K562 (cell line): ENCODE results near the gene SOCS2. TPM values are rescaled to one million over a fixed set of nuclear protein-coding genes. Genes with fewer than 3 reads are reported as not detected.
A peak's percentile ranks its signal among the peaks of the same experiment; 100 is the strongest.

Experiments used
- ATF3 ChIP-seq, 2 experiments: fragments of 450-650 bp in 1 of 2; sonication (generic) in 1 of 2; formaldehyde crosslinking in 1 of 2; IDR thresholded peaks in 1 of 2; conservative IDR thresholded peaks in 1 of 2; 2 replicates each; pipeline versions ENCODE4 v1.6.1 to v1.8.1; 2016 to 2023; ENCODE audit warnings: mild to moderate bottlenecking in 2 of 2, moderate library complexity in 2 of 2, inconsistent platforms in 1 of 2, missing genetic modification reagents in 1 of 2
- BACH1 ChIP-seq: fragments of 200-800 bp; sonication (Bioruptor generic); IDR thresholded peaks from 2 replicates; pipeline ENCODE4 v1.6.1; 2016; ENCODE audit warnings: missing genetic modification characterization, missing compliant biosample characterization
- BCOR ChIP-seq: fragments of 450-650 bp; IDR thresholded peaks from 2 replicates; pipeline ENCODE4 v1.6.1; 2016
- CTBP1 ChIP-seq: fragments of 450-650 bp; IDR thresholded peaks from 2 replicates; pipeline ENCODE4 v1.6.1; 2016; ENCODE audit warnings: borderline replicate concordance
- CTCF ChIP-seq, 3 experiments: IDR thresholded peaks in 2 of 3; conservative IDR thresholded peaks in 1 of 3; 2 replicates each; pipeline ENCODE4 v1.5.1; 2011 to 2012; ENCODE audit warnings: low read length in 3 of 3, mild to moderate bottlenecking in 3 of 3, control low read depth in 2 of 3, improper control_type of control experiment in 1 of 3, inconsistent platforms in 1 of 3, low read depth in 1 of 3, mixed read lengths in 1 of 3, moderate library complexity in 1 of 3; ENCODE audit not compliant: insufficient read depth in 2 of 3
- FOXA1 ChIP-seq: fragments of 450-650 bp; IDR thresholded peaks from 2 replicates; pipeline ENCODE4 v1.6.1; 2016; ENCODE audit warnings: mild to moderate bottlenecking, borderline replicate concordance
- NFIC ChIP-seq: fragments of 450-650 bp; IDR thresholded peaks from 2 replicates; pipeline ENCODE4 v1.6.1; 2017; ENCODE audit warnings: mild to moderate bottlenecking, inconsistent platforms
- NR2C2 ChIP-seq, 2 experiments: fragments of 200-800 bp in 1 of 2; sonication (Bioruptor generic) in 1 of 2; sonication (generic) in 1 of 2; formaldehyde crosslinking in 1 of 2; IDR thresholded peaks; 2 replicates each; pipeline versions ENCODE4 v1.6.1 to v1.8.0; 2016 to 2022; ENCODE audit warnings: mild to moderate bottlenecking in 1 of 2, missing compliant biosample characterization in 1 of 2, missing genetic modification characterization in 1 of 2, missing genetic modification reagents in 1 of 2
- RAD21 ChIP-seq, 2 experiments: fragments of 250-450 bp in 1 of 2; fragments of 450-650 bp in 1 of 2; sonication (Bioruptor Pico) in 1 of 2; formaldehyde crosslinking in 1 of 2; IDR thresholded peaks in 1 of 2; conservative IDR thresholded peaks in 1 of 2; 2 replicates each; pipeline versions ENCODE4 v1.4.0 to v1.8.0; 2020 to 2022; ENCODE audit warnings: mild to moderate bottlenecking in 2 of 2, moderate library complexity in 1 of 2
- RBM25 ChIP-seq: fragments of 200-400 bp; formaldehyde crosslinking; IDR thresholded peaks from 2 replicates; pipeline ENCODE4 v1.6.1; 2018; ENCODE audit warnings: low read length, low read depth, moderate library complexity; ENCODE audit not compliant: severe bottlenecking
- SIN3A ChIP-seq, 2 experiments: fragments of 150-350 bp in 1 of 2; IDR thresholded peaks; 2 replicates each; pipeline ENCODE4 v1.6.1; 2011 to 2016; ENCODE audit warnings: borderline replicate concordance in 2 of 2, low read depth in 2 of 2, low read length in 2 of 2, mild to moderate bottlenecking in 2 of 2, moderate library complexity in 2 of 2; ENCODE audit not compliant: control insufficient read depth in 1 of 2
- SUPT5H ChIP-seq: fragments of 450-650 bp; IDR thresholded peaks from 2 replicates; pipeline ENCODE4 v1.6.1; 2016
- ZBTB11 ChIP-seq, 3 experiments: fragments of 200-800 bp in 1 of 3; fragments of 250-450 bp in 1 of 3; fragments of 450-650 bp in 1 of 3; sonication (Bioruptor Pico) in 1 of 3; sonication (Bioruptor generic) in 1 of 3; formaldehyde crosslinking in 1 of 3; IDR thresholded peaks; 2 replicates each; pipeline versions ENCODE4 v1.6.1 to v1.8.0; 2016 to 2022; ENCODE audit warnings: mild to moderate bottlenecking in 2 of 3, missing genetic modification characterization in 2 of 3, missing compliant biosample characterization in 1 of 3, moderate library complexity in 1 of 3
- ZBTB7A ChIP-seq: IDR thresholded peaks from 2 replicates; pipeline ENCODE4 v1.6.1; 2011; ENCODE audit warnings: low read depth, mild to moderate bottlenecking, low read length, moderate library complexity, borderline replicate concordance; ENCODE audit not compliant: control insufficient read depth
- ZNF444 ChIP-seq: fragments of 250-450 bp; sonication (Bioruptor Pico); IDR thresholded peaks from 2 replicates; pipeline ENCODE4 v1.4.0; 2020; ENCODE audit warnings: mild to moderate bottlenecking, moderate library complexity
- polyA plus RNA-seq, 8 experiments: library from polyadenylated mRNA; depleted of rRNA in 4 of 8; stranded (reverse) in 5 of 8; unstranded in 3 of 8; fragments of >200 nt; fragmentation: Nextera tagmentation in 2 of 8; fragmentation: Illumina TruSeq in 1 of 8; extraction: Ambion mirVana in 2 of 8; extraction: Trizol in 1 of 8; gene quantifications; 2 replicates each; pipeline versions ENCODE4 v1.2.1 to v1.2.3, GENCODE V29; 2011 to 2014; ENCODE audit warnings: inconsistent platforms in 1 of 8, missing spikeins in 1 of 8
- total RNA-seq, 7 experiments: library from RNA; depleted of rRNA in 6 of 7; stranded (reverse); fragments of >200 nt in 6 of 7; fragmentation: Illumina TruSeq in 2 of 7; extraction: Trizol in 2 of 7; gene quantifications; 2 replicates each; pipeline versions ENCODE4 v1.2.1 to v1.2.3, GENCODE V29; 2011 to 2021; ENCODE audit warnings: low replicate concordance in 1 of 7
- TF ChIP-seq, protein P1 (sequence below): IDR thresholded peaks from 2 replicates; pipeline ENCODE4 v1.6.1; 2016; ENCODE audit warnings: missing genetic modification characterization, missing compliant biosample characterization

Gene SOCS2
- total and polyA plus RNA-seq, 9 of the 15 experiments (the other 6 are each of a cell fraction or from before 2014, with no cell fraction given), result 37.0 to 162 (median 98.7) TPM

DNA sequence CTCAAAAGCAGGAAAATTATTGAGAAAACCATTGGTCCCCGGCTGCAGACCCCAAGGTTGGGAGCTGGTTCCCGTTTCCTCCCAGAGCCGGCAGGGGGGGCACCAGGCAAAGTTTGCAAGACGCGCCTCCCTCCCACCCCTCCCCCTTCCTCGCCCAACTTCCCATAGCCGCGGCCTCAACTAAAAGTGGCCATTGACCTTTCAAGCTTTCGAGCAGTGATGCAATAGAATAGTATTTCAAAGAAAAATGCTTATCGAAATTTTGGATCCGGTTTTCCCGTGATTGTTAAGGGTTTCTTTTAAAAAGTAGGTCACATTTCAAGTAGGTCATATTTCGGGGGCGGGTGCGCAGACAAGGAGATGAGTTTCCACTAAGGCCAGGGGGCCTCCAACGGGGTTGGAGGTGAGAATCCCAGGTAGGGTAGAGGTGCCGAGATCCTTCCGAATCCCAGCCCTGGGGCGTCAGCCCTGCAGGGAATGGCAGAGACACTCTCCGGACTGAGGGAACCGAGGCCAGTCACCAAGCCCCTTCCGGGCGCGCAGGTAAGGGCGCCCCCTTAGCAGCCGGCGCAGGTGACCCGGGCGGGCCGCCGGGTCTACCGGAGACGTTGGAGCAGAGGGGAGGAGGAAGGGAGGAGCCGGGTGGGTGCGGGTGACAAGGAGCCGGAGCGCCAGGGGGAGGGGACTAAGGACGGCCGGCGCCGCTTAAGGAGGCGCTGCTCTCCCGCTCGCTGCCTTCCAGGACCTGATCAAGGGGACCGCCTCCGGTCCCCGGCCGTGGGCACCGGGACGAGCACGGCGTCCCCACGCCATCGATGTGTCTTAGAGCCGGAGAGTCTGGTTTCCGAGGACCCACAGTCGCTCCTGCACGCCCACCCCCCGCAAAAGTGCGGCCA lies 2.6 kb upstream of the SOCS2 start (continued):
- TF ChIP-seq CTCF (IDR thresholded peaks at IDR 0.05 in 2 of 3, conservative IDR thresholded peaks at IDR 0.05 in 1 of 3; ENCODE audit: insufficient read depth in 2 of 3, low read depth in 1 of 3, low read length in 3 of 3) (peak; percentile 74 to 84 (median 83)), CTBP1 (peak; percentile 83), BCOR (peak; percentile 43), RBM25 (no peak), ATF3 (IDR thresholded peaks at IDR 0.05) (peak; percentile 97), ATF3 (CRISPR knock-in tag; conservative IDR thresholded peaks at IDR 0.05) (0 out of 2 replicates have a peak, but pooled peaks have one; percentile 57), ZBTB7A (peak; percentile 95; the same call in 1 of the 2 replicates), NR2C2 (CRISPR knock-in tag; IDR thresholded peaks at IDR 0.05) (no peak), NR2C2 (tag; IDR thresholded peaks at IDR 0.05) (peak; percentile 87), BACH1 (tag) (no peak), ZBTB11 (CRISPR knock-in tag; IDR thresholded peaks at IDR 0.05) (0 out of 6 replicates have a peak, but pooled peaks of 1 of the 3 experiments have one; percentile 23), NFIC (0 out of 2 replicates have a peak, but pooled peaks have one; percentile 4), ZNF444 (0 out of 2 replicates have a peak, but pooled peaks have one; percentile 28), SIN3A (IDR thresholded peaks at IDR 0.05; ENCODE audit: borderline replicate concordance in 2 of 2, control insufficient read depth in 1 of 2, low read depth in 2 of 2, low read length in 2 of 2) (0 out of 4 replicates have a peak, but pooled peaks of 1 of the 2 experiments have one; percentile 26), RAD21 (CRISPR knock-in tag; conservative IDR thresholded peaks at IDR 0.05 in 1 of 2, IDR thresholded peaks at IDR 0.05 in 1 of 2) (peak; percentile 76 to 86), FOXA1 (no peak), SUPT5H (peak; percentile 26; the same call in 1 of the 2 replicates)
- TF ChIP-seq, protein P1, sequence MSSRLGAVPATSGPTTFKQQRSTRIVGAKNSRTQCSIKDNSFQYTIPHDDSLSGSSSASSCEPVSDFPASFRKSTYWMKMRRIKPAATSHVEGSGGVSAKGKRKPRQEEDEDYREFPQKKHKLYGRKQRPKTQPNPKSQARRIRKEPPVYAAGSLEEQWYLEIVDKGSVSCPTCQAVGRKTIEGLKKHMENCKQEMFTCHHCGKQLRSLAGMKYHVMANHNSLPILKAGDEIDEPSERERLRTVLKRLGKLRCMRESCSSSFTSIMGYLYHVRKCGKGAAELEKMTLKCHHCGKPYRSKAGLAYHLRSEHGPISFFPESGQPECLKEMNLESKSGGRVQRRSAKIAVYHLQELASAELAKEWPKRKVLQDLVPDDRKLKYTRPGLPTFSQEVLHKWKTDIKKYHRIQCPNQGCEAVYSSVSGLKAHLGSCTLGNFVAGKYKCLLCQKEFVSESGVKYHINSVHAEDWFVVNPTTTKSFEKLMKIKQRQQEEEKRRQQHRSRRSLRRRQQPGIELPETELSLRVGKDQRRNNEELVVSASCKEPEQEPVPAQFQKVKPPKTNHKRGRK (tag), result no peak
